Lung (tissue), 12 donors: Measurements from ENCODE around the gene PRR15L. TPM values are rescaled to one million over a fixed set of nuclear protein-coding genes. Genes with fewer than 3 reads are reported as not detected.

Experiments
- ATAC-seq: fragments of 200-7000 bp; cut with Tn5 transposase; one replicate; pipeline ENCODE4 v1.9.1; 2020; ENCODE audit warnings: moderate number of reproducible peaks; ENCODE audit not compliant: insufficient read depth, low FRiP score
- DNase-seq, 3 donors: peaks; one replicate each; pipeline ENCODE4 v3.0.0-alpha.2; 2013 to 2017
- H3K27ac ChIP-seq, 2 donors: one replicate each; pipeline ENCODE4 v1.5.1; 2013; ENCODE audit warnings: mild to moderate bottlenecking in 2 of 2, moderate library complexity in 2 of 2, control low read depth in 1 of 2, inconsistent platforms in 1 of 2, low read depth in 1 of 2, low read length in 1 of 2
- H3K27me3 ChIP-seq, 3 donors: one replicate each; pipeline ENCODE4 v1.5.1; 2013; ENCODE audit warnings: low read length in 2 of 3; ENCODE audit not compliant: control insufficient read depth in 3 of 3, insufficient read depth in 3 of 3
- H3K36me3 ChIP-seq, 4 donors: one replicate each; pipeline ENCODE4 v1.5.1; 2013; ENCODE audit warnings: low read length in 4 of 4, mild to moderate bottlenecking in 1 of 4, moderate library complexity in 1 of 4; ENCODE audit not compliant: control insufficient read depth in 4 of 4, insufficient read depth in 4 of 4
- H3K4me1 ChIP-seq, 5 donors: one replicate each; pipeline ENCODE4 v1.5.1; 2013; ENCODE audit warnings: low read length in 5 of 5, mild to moderate bottlenecking in 2 of 5, moderate library complexity in 1 of 5; ENCODE audit not compliant: control insufficient read depth in 5 of 5, insufficient read depth in 5 of 5
- H3K4me3 ChIP-seq: one replicate; pipeline ENCODE4 v1.5.1; 2013; ENCODE audit warnings: mild to moderate bottlenecking, control low read depth, moderate library complexity
- H3K9ac ChIP-seq, 2 donors: one replicate each; pipeline ENCODE4 v1.5.1; 2013; ENCODE audit warnings: low read length in 2 of 2, control low read depth in 1 of 2; ENCODE audit not compliant: insufficient read depth in 1 of 2
- H3K9me3 ChIP-seq, 4 donors: one replicate each; pipeline ENCODE4 v1.5.1; 2013; ENCODE audit warnings: low read length in 3 of 4, mild to moderate bottlenecking in 1 of 4, moderate library complexity in 1 of 4; ENCODE audit not compliant: control insufficient read depth in 4 of 4, insufficient read depth in 3 of 4
- CTCF ChIP-seq: IDR thresholded peaks from 2 replicates; pipeline ENCODE4 v1.5.1; 2012; ENCODE audit warnings: mild to moderate bottlenecking; ENCODE audit errors: control extremely low read depth, extremely low read depth
- WGBS, 2 donors: extraction: QIAGEN DNeasy Blood & Tissue Kit; methylation state at CpG; one replicate each; pipeline ENCODE4 v1.1.7; 2013; 5-methylcytosine and 5-hydroxymethylcytosine counted together
- polyA plus RNA-seq, 2 donors: library from polyadenylated mRNA; stranded (reverse); fragments of 200-250 nt; gene quantifications; one replicate each; pipeline ENCODE4 v1.2.1, GENCODE V29; 2013
- total RNA-seq, 2 donors: library from RNA; depleted of rRNA in 1 of 2; stranded (reverse); fragments of >200 nt in 1 of 2; gene quantifications; one replicate each; pipeline ENCODE4 v1.2.1, GENCODE V29; 2014 to 2021
- donor health status: control.
- donor health status: control.
- donor health status: Bipolar disorder and iron deficiency.
- donor health status: healthy.
- donor health status: DM: yes; HTN: yes; CAD: no.

PRR15L gene
- total and polyA plus RNA-seq, 4 donors = 59.5 to 98.5 (median 75.5) TPM

DNA sequence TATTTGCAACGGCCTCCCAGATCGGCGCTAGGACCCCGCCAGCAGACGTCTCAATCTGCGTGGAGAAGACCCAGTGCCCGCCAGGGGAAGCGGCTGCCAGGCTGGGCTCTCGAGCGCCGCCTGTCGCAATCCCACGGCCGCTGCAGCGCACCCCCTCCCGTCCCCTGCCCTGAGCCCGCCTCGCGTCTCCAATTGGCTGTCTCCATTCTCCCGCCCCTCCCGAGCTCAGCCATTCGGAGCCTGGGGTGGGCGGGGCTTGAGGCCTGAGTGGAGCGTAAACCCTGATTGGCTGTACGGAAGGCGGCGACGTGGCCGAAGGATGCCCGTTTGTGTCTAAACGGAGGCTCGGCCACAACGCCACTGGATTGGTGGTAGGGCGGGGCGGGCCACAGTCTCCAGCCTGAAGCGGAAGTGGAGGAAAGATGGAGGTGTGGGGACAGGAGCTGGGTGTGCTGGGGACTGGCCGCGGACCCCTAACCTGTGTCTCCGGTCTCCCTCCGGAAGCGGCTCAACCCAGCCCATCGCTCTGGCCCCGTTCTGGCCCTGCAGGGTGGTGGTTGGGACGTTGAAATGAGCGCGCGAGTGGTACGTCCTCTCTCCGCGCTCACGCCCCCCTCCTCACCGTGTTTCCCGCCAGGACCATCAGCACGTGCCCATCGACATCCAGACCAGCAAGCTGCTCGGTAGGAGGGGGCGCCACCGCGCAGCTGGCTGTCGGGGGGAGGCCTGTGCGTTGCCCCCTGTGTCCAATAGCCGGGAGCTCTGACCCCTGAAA, 13.2 kb upstream of the PRR15L start, which contains the start of gene CDK5RAP3:
Gene CDK5RAP3 (plus strand): TSS at position 389 of the 775 bp plus-strand sequence. CDS start 34 bp downstream, at position 423.
- H3K9me3 ChIP-seq = no peaks in the 10 kb centered on the region
- H3K9ac ChIP-seq = peak within 1 kb of the TSS in 1 of 2 donors; percentile 72
- DNase-seq (peak; percentile 100), ATAC-seq (peak; percentile 100)
- H3K27me3 ChIP-seq = no peaks in the 10 kb centered on the region
- WGBS, 2 donors = 0% methylated on average over 55 to 62 of the region's 62 CpGs
- TF ChIP-seq CTCF = peak; percentile 96
- peak within 1 kb of the TSS; percentile 87 for H3K4me3 ChIP-seq
- peak within 1 kb of the TSS; percentile 69 to 86 for H3K27ac ChIP-seq
- H3K4me1 ChIP-seq = peaks cover 0 to 18% (median 4%) of the 10 kb centered on the region in 5 donors
- H3K36me3 ChIP-seq = peaks cover 9 to 21% (median 15%) of the 10 kb centered on the region in 4 donors

GRCh38 chr17:47969930-47970724, 12.4 kb upstream of the PRR15L start:
- ATAC-seq (no peak), DNase-seq (no peak)
- WGBS, 2 donors = 42 to 52% methylated on average over 14 to 15 of the region's 15 CpGs
- Histone ChIP-seq H3K4me1 (peaks cover 0 to 18% (median 4%) of the 10 kb centered on the region in 5 donors), H3K36me3 (peaks cover 4 to 13% (median 9%) of the 10 kb centered on the region in 4 donors), H3K9me3 (no peaks in the 10 kb centered on the region), H3K4me3 (no peak overlapping the region), H3K27me3 (no peaks in the 10 kb centered on the region), H3K27ac (peak overlapping the region in 1 of 2 donors; percentile 28), H3K9ac (peak overlapping the region in 1 of 2 donors; percentile 61)
- no peak for TF ChIP-seq CTCF

GRCh38 chr17:47968836-47969235, 11.2 kb upstream of the PRR15L start:
- no peak for ATAC-seq
- Histone ChIP-seq H3K27ac (no peak overlapping the region), H3K4me3 (no peak overlapping the region), H3K36me3 (peaks cover 0 to 5% (median under 1%) of the 10 kb centered on the region in 4 donors), H3K9ac (no peak overlapping the region), H3K27me3 (no peaks in the 10 kb centered on the region), H3K9me3 (no peaks in the 10 kb centered on the region), H3K4me1 (peaks cover 0 to 18% (median 4%) of the 10 kb centered on the region in 5 donors)
- no peak for TF ChIP-seq CTCF
- 93 to 99% methylated on average over 5 of the region's 5 CpGs for WGBS, 2 donors
- no peak for DNase-seq
